GM18907 (cell line): ENCODE results near the gene ME3.
A peak's percentile ranks its signal among the peaks of the same experiment; 100 is the strongest.

Experiments
- ATAC-seq: cut with Tn5 transposase; IDR thresholded peaks from one replicate; pipeline ENCODE4 v1.9.1; 2021; ENCODE audit warnings: mild to moderate bottlenecking, moderate library complexity; ENCODE audit not compliant: unreplicated experiment

Gene ME3

GRCh38 chr11:86672007-86672621, at the start of gene ME3:
Gene ME3 (minus strand): TSS chr11:86672616.
- peak; percentile 64 for ATAC-seq

GRCh38 chr11:86722006-86722405, 49.6 kb upstream of the ME3 start:
- no peak for ATAC-seq

DNA sequence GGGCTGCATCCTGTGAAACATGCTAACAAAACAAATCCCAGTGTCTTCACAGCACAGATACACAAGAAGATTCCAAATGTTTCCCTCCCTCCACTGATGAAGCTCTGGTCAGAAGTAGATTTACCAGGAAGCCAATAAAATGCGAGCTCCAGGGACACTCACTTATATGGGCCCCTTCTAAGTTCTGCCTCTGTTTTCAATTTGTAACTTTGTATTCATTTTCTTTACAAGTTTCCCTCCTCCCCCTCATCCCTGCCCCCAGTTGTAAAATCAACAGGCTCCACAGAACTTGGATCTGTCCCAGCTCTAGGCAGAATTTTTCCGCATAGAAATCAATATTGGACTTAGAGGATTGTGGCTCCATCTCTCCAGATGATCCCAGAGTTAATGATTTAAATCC, 48.1 kb upstream of the ME3 start:
- ATAC-seq = no peak

- ATAC-seq = no peak
Observed at GRCh38 chr11:86719781-86720463, 47.5 kb upstream of the ME3 start.

GRCh38 chr11:86718999-86719398, 46.6 kb upstream of the ME3 start:
- ATAC-seq = no peak

DNA sequence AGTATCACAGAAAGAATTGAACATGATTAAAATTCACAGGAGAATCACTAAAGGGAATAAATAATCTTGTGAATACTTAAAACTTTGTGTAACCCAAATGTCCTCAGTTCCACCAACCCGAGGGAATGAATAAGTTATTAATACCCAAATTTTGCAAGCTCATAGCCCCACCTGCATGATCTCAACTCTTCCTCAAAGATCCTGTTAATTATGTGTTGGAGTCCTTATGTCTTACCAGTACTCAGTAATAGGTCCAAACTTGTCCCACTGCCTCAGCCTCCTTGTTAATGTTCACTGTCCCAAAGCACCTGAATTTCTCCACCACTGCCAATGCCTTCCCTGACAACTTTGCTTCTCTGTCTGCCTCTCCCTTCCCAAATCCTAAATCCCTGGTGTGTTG, 46.1 kb upstream of the ME3 start:
- ATAC-seq = no peak

DNA sequence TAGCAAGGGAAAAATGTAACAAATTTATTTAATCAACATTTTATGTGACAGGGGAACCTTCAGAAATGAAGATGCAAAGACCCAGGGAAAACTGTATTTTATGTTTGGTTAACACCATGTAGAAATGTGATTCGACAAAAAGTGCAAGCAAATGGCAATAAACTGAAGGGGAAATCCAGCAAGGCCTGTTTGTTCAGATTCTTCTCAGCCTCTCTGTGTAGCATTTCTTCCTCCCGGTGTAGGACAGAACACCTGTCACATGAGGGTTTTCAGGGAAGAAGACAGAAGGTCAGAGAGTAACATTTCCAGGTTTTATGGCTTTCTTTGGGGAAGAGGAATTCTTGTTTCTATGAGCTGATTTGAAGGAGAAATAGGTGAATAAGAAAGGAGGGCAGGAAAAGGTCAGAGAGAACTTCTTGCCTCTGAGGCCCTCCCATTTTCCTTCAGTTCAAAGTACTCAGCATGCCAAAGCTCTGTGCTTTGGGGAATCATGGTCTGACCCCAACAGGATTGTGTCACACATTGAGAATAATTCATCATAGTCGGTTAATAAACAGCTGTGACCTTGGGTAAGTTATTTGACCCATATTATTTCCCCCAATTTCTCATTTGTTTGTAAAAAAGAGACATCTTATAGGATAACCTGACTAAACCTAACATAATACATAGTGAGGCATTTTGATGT, 45.5 kb upstream of the ME3 start:
- no peak for ATAC-seq

GRCh38 chr11:86715611-86716010, 43.2 kb upstream of the ME3 start:
- no peak for ATAC-seq

DNA sequence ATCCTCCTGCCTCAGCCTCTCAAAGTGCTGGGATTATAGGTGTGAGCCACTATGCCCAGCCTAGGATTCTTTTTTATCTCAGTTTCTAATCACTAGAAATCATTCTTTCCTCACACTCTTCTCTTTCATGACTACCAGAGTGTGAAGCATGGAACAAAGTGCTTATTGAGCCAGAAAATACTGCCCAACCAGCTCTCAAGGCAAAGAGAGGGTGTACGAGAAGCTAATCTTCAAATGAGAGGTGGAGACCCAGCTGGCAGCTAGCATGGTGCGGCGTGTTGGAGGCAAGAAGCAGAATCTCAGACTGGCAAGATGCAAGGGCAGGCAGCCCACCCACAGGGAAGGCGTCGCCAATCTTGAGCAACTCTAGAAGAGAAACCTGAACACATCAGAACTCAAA, 41.1 kb upstream of the ME3 start:
- ATAC-seq = no peak

DNA sequence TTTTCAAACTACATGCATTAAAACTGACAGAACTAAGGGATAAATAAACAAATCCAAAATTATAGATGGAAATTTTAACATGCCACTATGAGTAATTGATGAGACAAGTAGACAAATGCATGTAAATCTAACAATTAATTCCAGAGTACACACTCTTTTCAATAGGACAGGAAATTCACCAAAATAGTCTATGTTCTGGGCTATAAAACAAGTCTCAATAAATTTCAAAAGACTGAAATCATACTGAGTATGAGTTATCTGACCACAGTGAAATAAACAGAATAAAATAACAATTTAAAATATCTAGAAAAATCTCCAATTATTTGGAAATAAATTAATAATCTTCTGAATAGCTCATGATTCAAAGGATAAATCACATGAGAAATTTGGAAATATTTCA, 38.5 kb upstream of the ME3 start:
- no peak for ATAC-seq

DNA sequence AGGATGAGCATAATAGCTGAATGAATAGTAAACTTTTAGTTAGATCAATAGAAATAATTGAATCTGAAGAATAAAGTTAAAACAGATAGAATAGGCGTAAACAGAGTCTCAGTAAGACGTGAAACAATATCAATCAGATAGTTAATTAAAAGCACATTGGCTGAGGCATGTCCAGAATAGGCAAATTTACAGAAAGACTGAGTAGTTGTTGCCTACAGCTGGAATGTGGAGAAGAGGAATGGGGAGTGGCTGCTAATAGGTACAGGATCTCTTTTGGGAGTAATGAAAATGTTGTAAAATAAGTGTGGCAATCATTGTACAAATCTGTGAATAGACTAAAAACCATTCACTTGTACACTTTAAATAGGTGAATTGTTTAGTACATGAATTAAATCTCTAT, 36.3 kb upstream of the ME3 start:
- ATAC-seq = no peak

GRCh38 chr11:86706338-86707131, 34.1 kb upstream of the ME3 start:
- ATAC-seq = no peak

GRCh38 chr11:86704710-86705109, 32.3 kb upstream of the ME3 start:
- ATAC-seq = no peak

DNA sequence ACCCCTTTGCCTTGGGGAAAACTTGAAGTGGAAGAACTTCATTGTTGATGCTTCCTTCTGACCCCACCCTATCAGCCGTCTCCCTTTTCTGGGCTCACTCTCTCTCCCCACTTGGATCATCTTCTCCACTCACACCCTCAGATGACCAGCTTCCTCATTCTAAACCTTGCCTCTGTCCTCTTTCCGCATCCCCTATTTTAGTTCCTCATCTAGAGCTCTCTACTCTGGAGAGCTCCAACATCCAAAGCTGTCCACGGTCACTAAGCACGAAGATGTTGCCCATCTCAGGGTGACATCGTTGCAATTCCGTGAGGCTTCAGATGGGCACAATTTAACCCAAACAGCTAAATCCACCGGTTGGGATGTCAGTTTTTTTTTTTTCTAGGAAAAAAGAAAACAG, 31.6 kb upstream of the ME3 start:
- no peak for ATAC-seq

DNA sequence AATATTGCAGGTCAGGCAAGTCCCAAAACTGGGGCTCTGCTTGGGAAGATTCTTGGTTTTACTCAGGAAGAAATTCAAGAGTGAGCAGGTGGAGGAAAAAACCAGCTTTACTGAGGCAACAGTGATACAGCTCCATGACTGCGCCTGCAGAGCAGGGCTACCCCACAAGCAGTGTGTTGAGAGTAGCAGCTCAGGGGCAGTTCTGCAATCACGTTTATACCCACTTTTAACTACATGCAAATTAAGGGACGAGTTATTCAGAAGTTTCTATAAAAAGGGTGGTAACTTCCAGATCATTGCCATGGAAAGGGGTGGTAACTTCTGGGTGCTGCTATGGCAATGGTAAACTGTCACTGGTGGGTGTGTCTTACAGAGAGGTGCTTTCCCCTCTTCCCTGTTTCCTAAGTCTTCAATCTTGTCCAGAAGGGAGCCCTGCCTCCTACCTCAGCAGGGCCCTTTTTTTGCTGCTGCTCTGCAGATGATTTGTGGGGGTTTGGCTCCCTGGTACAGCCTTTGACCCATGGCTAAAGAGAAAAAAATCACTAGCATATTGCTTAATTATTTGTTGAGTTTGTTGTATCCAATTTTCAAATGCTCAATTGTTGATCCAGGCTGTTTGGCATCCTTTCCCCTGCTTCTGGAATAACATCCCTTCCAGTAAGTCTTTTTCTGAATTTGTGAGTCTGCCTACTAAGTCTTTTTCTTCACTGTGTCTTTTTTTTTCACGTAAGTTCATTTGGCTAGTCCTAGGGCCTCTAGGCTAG, 30.0 kb upstream of the ME3 start:
- ATAC-seq = no peak

GRCh38 chr11:86699040-86699791, 26.8 kb upstream of the ME3 start:
- no peak for ATAC-seq

DNA sequence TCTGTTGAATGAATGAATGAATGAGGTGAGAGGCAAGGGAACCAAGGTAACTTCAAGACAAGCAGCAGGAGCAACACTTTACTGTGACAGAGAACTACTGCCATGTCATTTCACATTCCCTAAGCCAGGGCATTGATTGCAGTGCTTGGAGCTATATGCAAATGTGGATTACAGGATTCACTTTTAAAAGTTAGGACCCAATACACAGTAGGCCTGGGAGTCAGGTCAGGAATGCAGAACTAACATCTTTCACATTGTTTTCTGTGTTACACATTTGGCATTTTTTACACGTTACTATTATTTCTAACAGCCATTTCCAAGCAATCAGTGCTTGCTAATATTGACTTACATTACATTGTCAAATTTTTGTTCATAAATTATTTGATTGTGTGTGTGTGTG, 26.2 kb upstream of the ME3 start:
- no peak for ATAC-seq

GRCh38 chr11:86696451-86696850, 24.0 kb upstream of the ME3 start:
- no peak for ATAC-seq

GRCh38 chr11:86696004-86696403, 23.6 kb upstream of the ME3 start:
- no peak for ATAC-seq

- ATAC-seq = no peak
Observed at GRCh38 chr11:86695373-86695772, 23.0 kb upstream of the ME3 start.
